ENCODE measurements around the gene S100A13.

Gene S100A13

DNA sequence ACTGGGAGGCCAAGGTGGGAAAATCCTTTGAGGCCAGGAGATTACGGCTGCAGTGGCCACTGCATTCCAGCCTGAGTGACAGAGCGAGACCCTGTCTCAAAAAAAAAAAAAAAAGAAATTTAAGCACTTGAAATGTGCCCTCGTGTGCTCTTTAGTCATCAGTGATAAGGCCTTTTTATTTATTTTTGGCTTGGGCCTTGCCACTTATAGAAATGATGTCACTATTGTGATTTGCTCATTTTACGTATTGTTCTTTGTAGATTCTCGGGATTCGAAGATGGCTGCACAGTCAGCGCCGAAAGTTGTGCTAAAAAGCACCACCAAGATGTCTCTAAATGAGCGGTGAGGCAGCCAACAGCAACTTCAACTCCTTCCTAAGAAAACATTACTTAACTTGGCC, 9.0 kb upstream of the S100A13 start:
- TF ChIP-seq CSDC2 (CRISPR knock-in tag; IDR thresholded peaks at IDR 0.05) (no peak), ISL1 (CRISPR knock-in tag; IDR thresholded peaks at IDR 0.05) (no peak), CREB5 (CRISPR knock-in tag; IDR thresholded peaks at IDR 0.05; ENCODE audit: low read depth) (no peak), ZNF8 (CRISPR knock-in tag; IDR thresholded peaks at IDR 0.05) (no peak), TOX (CRISPR knock-in tag; IDR thresholded peaks at IDR 0.05; ENCODE audit: borderline replicate concordance) (no peak), PATZ1 (CRISPR knock-in tag; IDR thresholded peaks at IDR 0.05; ENCODE audit: borderline replicate concordance) (no peak), ARNTL (CRISPR knock-in tag; IDR thresholded peaks at IDR 0.05; ENCODE audit: borderline replicate concordance, low read depth) (no peak), SNAI2 (CRISPR knock-in tag; IDR thresholded peaks at IDR 0.05) (no peak), ZFP30 (CRISPR knock-in tag; IDR thresholded peaks at IDR 0.05) (no peak), GLIS3 (CRISPR knock-in tag; IDR thresholded peaks at IDR 0.05) (no peak)
- TF ChIP-seq, protein P1, sequence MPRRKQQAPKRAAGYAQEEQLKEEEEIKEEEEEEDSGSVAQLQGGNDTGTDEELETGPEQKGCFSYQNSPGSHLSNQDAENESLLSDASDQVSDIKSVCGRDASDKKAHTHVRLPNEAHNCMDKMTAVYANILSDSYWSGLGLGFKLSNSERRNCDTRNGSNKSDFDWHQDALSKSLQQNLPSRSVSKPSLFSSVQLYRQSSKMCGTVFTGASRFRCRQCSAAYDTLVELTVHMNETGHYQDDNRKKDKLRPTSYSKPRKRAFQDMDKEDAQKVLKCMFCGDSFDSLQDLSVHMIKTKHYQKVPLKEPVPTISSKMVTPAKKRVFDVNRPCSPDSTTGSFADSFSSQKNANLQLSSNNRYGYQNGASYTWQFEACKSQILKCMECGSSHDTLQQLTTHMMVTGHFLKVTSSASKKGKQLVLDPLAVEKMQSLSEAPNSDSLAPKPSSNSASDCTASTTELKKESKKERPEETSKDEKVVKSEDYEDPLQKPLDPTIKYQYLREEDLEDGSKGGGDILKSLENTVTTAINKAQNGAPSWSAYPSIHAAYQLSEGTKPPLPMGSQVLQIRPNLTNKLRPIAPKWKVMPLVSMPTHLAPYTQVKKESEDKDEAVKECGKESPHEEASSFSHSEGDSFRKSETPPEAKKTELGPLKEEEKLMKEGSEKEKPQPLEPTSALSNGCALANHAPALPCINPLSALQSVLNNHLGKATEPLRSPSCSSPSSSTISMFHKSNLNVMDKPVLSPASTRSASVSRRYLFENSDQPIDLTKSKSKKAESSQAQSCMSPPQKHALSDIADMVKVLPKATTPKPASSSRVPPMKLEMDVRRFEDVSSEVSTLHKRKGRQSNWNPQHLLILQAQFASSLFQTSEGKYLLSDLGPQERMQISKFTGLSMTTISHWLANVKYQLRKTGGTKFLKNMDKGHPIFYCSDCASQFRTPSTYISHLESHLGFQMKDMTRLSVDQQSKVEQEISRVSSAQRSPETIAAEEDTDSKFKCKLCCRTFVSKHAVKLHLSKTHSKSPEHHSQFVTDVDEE (CRISPR knock-in tag; IDR thresholded peaks at IDR 0.05) = no peak
- ATAC-seq = no peak

- TF ChIP-seq TOX (CRISPR knock-in tag; IDR thresholded peaks at IDR 0.05; ENCODE audit: borderline replicate concordance) (no peak), OSR1 (CRISPR knock-in tag; IDR thresholded peaks at IDR 0.05) (no peak), ZFP30 (CRISPR knock-in tag; IDR thresholded peaks at IDR 0.05) (no peak), POU6F1 (CRISPR knock-in tag; IDR thresholded peaks at IDR 0.05; ENCODE audit: borderline replicate concordance, low read depth) (no peak), ARNTL (CRISPR knock-in tag; IDR thresholded peaks at IDR 0.05; ENCODE audit: borderline replicate concordance, low read depth) (no peak), PPARA (CRISPR knock-in tag; IDR thresholded peaks at IDR 0.05; ENCODE audit: borderline replicate concordance) (no peak), ZNF8 (CRISPR knock-in tag; IDR thresholded peaks at IDR 0.05) (no peak), ZC3H10 (CRISPR knock-in tag; IDR thresholded peaks at IDR 0.05) (no peak), PATZ1 (CRISPR knock-in tag; IDR thresholded peaks at IDR 0.05; ENCODE audit: borderline replicate concordance) (no peak), SNAI2 (CRISPR knock-in tag; IDR thresholded peaks at IDR 0.05) (no peak)
- TF ChIP-seq, protein P1 (CRISPR knock-in tag; IDR thresholded peaks at IDR 0.05) = no peak
- ATAC-seq = no peak
Measured at GRCh38 chr1:153635872-153636271, 8.6 kb upstream of the S100A13 start.
